ENCODE results near the gene LCE7A.

LCE7A gene

GRCh38 chr1:152880907-152881306 is 21.1 kb downstream of the LCE7A start:
- no peak for DNase-seq

GRCh38 chr1:152884085-152884484 is 24.3 kb downstream of the LCE7A start:
- DNase-seq = no peak

- no peak for DNase-seq
These were observed 24.7 kb downstream of the LCE7A start for GRCh38 chr1:152884506-152884905.

GRCh38 chr1:152884966-152885624 is 25.3 kb downstream of the LCE7A start:
- no peak for DNase-seq

- DNase-seq = no peak
These were observed 26.3 kb downstream of the LCE7A start for GRCh38 chr1:152886085-152886484.

GRCh38 chr1:152886758-152887409 is 27.1 kb downstream of the LCE7A start:
- DNase-seq = no peak

- no peak for DNase-seq
These were observed 28.3 kb downstream of the LCE7A start for GRCh38 chr1:152888126-152888525.

GRCh38 chr1:152899027-152899426 is 39.2 kb downstream of the LCE7A start:
- DNase-seq = no peak

- DNase-seq = no peak
These were observed 40.1 kb downstream of the LCE7A start for GRCh38 chr1:152899883-152900282.

- DNase-seq = no peak
These were observed 41.8 kb downstream of the LCE7A start for GRCh38 chr1:152901631-152902030.

GRCh38 chr1:152902636-152903035 is 42.8 kb downstream of the LCE7A start:
- DNase-seq = no peak

- no peak for DNase-seq
These were observed 45.1 kb downstream of the LCE7A start for GRCh38 chr1:152904688-152905440.

GRCh38 chr1:152906023-152906565 is 46.3 kb downstream of the LCE7A start:
- no peak for DNase-seq

- no peak for DNase-seq
These were observed 48.1 kb downstream of the LCE7A start, which contains the start of gene IVL for GRCh38 chr1:152907686-152908601. Gene IVL (plus strand): TSS chr1:152908546. CDS start chr1:152909798, 1,252 bp downstream.

- DNase-seq = no peak
These were observed 49.4 kb downstream of the LCE7A start for GRCh38 chr1:152909206-152909605.

Measured in NCI-H1417 treated with DMSO at 0.1 percent for 48 hours (cell line).